Raji (cell line): ENCODE measurements around the gene ACOT9.

ENCODE experiments used
- POLR2A ChIP-seq: IDR thresholded peaks from 2 replicates; pipeline ENCODE4 v1.6.1; 2011; ENCODE audit warnings: low read depth, low read length, control low read depth; ENCODE audit not compliant: insufficient read depth

ACOT9 gene

GRCh38 chrX:23773601-23774175 lies 30.6 kb upstream of the ACOT9 start:
- TF ChIP-seq POLR2A: no peak

- no peak for TF ChIP-seq POLR2A
Observed at GRCh38 chrX:23770142-23770541, 27.1 kb upstream of the ACOT9 start.

GRCh38 chrX:23766650-23767551 lies 23.8 kb upstream of the ACOT9 start:
- TF ChIP-seq POLR2A: peak; percentile 54

GRCh38 chrX:23765868-23766267 lies 22.8 kb upstream of the ACOT9 start:
- no peak for TF ChIP-seq POLR2A

GRCh38 chrX:23765449-23765848 lies 22.4 kb upstream of the ACOT9 start:
- no peak for TF ChIP-seq POLR2A

- TF ChIP-seq POLR2A: no peak
Observed at GRCh38 chrX:23764188-23764984, 21.3 kb upstream of the ACOT9 start.

GRCh38 chrX:23759821-23760220 lies 16.7 kb upstream of the ACOT9 start:
- no peak for TF ChIP-seq POLR2A

GRCh38 chrX:23756165-23756564 lies 13.1 kb upstream of the ACOT9 start:
- no peak for TF ChIP-seq POLR2A

- no peak for TF ChIP-seq POLR2A
Observed at GRCh38 chrX:23754664-23755063, 11.6 kb upstream of the ACOT9 start.

GRCh38 chrX:23752740-23753415 lies 9.8 kb upstream of the ACOT9 start:
- no peak for TF ChIP-seq POLR2A

- TF ChIP-seq POLR2A: no peak
Observed at GRCh38 chrX:23749576-23749975, 6.5 kb upstream of the ACOT9 start.

- no peak for TF ChIP-seq POLR2A
Observed at GRCh38 chrX:23749129-23749528, 6.1 kb upstream of the ACOT9 start.

GRCh38 chrX:23745786-23746185 lies 2.7 kb upstream of the ACOT9 start:
- no peak for TF ChIP-seq POLR2A

GRCh38 chrX:23742174-23742696 lies 841 bp downstream of the ACOT9 start:
- no peak for TF ChIP-seq POLR2A

GRCh38 chrX:23737413-23737812 lies 5.7 kb downstream of the ACOT9 start:
- no peak for TF ChIP-seq POLR2A
